ENCODE measurements around the gene CYP26B1.

CYP26B1 gene

DNA sequence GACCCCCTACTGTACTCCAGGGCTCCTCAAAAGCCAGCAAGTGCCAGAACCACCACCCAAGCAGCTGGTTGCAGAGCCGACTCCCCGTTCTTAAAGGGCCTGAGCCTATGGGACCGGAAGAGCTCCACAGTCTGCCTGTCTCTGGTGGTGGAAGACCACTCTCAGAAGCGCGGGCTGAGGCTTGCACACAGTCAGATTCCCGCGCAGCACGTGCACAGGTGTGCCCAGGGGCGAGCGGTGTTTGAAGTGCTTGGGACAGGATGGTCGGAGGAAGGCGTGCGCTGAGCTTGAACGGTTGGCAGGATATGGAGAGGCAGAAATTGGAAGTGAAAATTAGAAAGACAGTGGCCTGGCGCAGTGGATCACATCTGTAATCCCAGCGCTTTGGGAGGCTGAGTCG lies 64.8 kb downstream of the CYP26B1 start:
- no peak for DNase-seq (ENCODE audit: extremely low read depth, insufficient read length)
- Histone ChIP-seq H3K27me3 (replicated peaks; ENCODE audit: control insufficient read depth, insufficient read depth, low read length) (no peaks in the 10 kb centered on the region), H3K4me3 (replicated peaks; ENCODE audit: low read depth, low read length) (no peak overlapping the region), H3K36me3 (ENCODE audit: control insufficient read depth, insufficient read depth, low read length) (no peaks in the 10 kb centered on the region)
- no peak for TF ChIP-seq CTCF (IDR thresholded peaks at IDR 0.05; ENCODE audit: insufficient read depth, low read length, poor library complexity, severe bottlenecking)

GRCh38 chr2:72082021-72082601 lies 65.6 kb downstream of the CYP26B1 start:
- no peak for TF ChIP-seq CTCF (IDR thresholded peaks at IDR 0.05; ENCODE audit: insufficient read depth, low read length, poor library complexity, severe bottlenecking)

DNA sequence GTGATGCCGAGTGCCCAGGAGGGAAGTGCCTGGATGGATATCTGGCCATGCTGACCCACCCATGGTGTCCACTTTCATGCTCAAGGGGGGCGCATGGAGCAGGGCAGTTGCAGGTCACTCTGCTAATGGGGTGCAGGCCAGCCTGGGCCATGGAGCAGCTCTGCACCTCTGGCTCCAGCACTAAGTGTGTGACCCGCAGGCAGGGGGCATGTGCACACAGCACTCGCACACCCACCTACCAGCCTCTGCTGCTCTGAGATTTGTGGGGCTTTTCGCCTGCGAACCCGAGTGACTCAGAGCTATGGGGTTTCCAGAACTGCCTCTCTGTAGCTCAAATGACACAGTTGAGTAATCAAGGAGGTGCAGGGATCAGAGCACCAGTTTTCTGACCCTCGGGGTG lies 66.2 kb downstream of the CYP26B1 start:
- Histone ChIP-seq H3K36me3 (ENCODE audit: control insufficient read depth, insufficient read depth, low read length) (no peaks in the 10 kb centered on the region), H3K27me3 (replicated peaks; ENCODE audit: control insufficient read depth, insufficient read depth, low read length) (no peaks in the 10 kb centered on the region), H3K4me3 (replicated peaks; ENCODE audit: low read depth, low read length) (no peak overlapping the region)
- no peak for DNase-seq (ENCODE audit: extremely low read depth, insufficient read length)
- TF ChIP-seq CTCF (IDR thresholded peaks at IDR 0.05; ENCODE audit: insufficient read depth, low read length, poor library complexity, severe bottlenecking) = no peak

More at GRCh38 chr2:72082021-72082601, 65.6 kb downstream of the CYP26B1 start:
- H3K36me3 ChIP-seq (ENCODE audit: control insufficient read depth, insufficient read depth, low read length) = no peaks in the 10 kb centered on the region
- no peaks in the 10 kb centered on the region for H3K27me3 ChIP-seq (replicated peaks; ENCODE audit: control insufficient read depth, insufficient read depth, low read length)
- no peak overlapping the region for H3K4me3 ChIP-seq (replicated peaks; ENCODE audit: low read depth, low read length)
- DNase-seq (ENCODE audit: extremely low read depth, insufficient read length) = no peak

- no peak for TF ChIP-seq CTCF (IDR thresholded peaks at IDR 0.05; ENCODE audit: insufficient read depth, low read length, poor library complexity, severe bottlenecking)
- Histone ChIP-seq H3K27me3 (replicated peaks; ENCODE audit: control insufficient read depth, insufficient read depth, low read length) (no peaks in the 10 kb centered on the region), H3K4me3 (replicated peaks; ENCODE audit: low read depth, low read length) (no peak overlapping the region), H3K36me3 (ENCODE audit: control insufficient read depth, insufficient read depth, low read length) (no peaks in the 10 kb centered on the region)
- DNase-seq (ENCODE audit: extremely low read depth, insufficient read length) = no peak
Observed at GRCh38 chr2:72080286-72081145, 67.1 kb downstream of the CYP26B1 start.

All from GM06990 (cell line).